H1 (cell line): Measurements from ENCODE around the gene SDF2. TPM values are rescaled to one million over a fixed set of nuclear protein-coding genes. Genes with fewer than 3 reads are reported as not detected.

Experiments
- BRCA1 ChIP-seq: IDR thresholded peaks from 2 replicates; pipeline ENCODE4 v1.6.1; 2012; ENCODE audit warnings: low read depth, low read length, improper control_type of control experiment
- CEBPB ChIP-seq: IDR thresholded peaks from 2 replicates; pipeline ENCODE4 v1.6.1; 2012; ENCODE audit warnings: low read depth, low read length
- CHD7 ChIP-seq: fragments of 300-600 bp; sonication (generic); IDR thresholded peaks from 2 replicates; pipeline ENCODE4 v1.7.1; 2012; ENCODE audit warnings: low read length, moderate library complexity, mild to moderate bottlenecking, inconsistent platforms; ENCODE audit not compliant: insufficient replicate concordance
- EGR1 ChIP-seq: IDR thresholded peaks from 2 replicates; pipeline ENCODE4 v1.6.1; 2011; ENCODE audit warnings: low read depth, low read length, borderline replicate concordance
- GABPA ChIP-seq: IDR thresholded peaks from 2 replicates; pipeline ENCODE4 v1.6.1; 2011; ENCODE audit warnings: mild to moderate bottlenecking, low read length, moderate library complexity, borderline replicate concordance; ENCODE audit not compliant: insufficient read depth
- MAX ChIP-seq: IDR thresholded peaks from 2 replicates; pipeline ENCODE4 v1.6.1; 2012; ENCODE audit warnings: inconsistent platforms
- PHF8 ChIP-seq: fragments of 200-600 bp; sonication (generic); conservative IDR thresholded peaks from 2 replicates; pipeline ENCODE4 v1.7.1; 2012; ENCODE audit warnings: low read depth, mild to moderate bottlenecking, inconsistent platforms, low read length, moderate library complexity
- POLR2AphosphoS5 ChIP-seq: IDR thresholded peaks from 2 replicates; pipeline ENCODE4 v1.6.1; 2011; ENCODE audit warnings: low read depth, low read length
- RXRA ChIP-seq: IDR thresholded peaks from 2 replicates; pipeline ENCODE4 v1.6.1; 2011; ENCODE audit warnings: low read depth, mild to moderate bottlenecking, low read length, moderate library complexity; ENCODE audit not compliant: insufficient read depth
- TAF7 ChIP-seq: optimal IDR thresholded peaks from 2 replicates; pipeline ENCODE3; 2011; ENCODE audit warnings: low read depth, mild to moderate bottlenecking, inconsistent platforms, low read length, moderate library complexity, borderline replicate concordance
- ZNF274 ChIP-seq: IDR thresholded peaks from 2 replicates; pipeline ENCODE4 v1.7.0; 2012; ENCODE audit warnings: low read length, borderline replicate concordance; ENCODE audit errors: extremely low read depth
- polyA plus RNA-seq, 7 experiments: library from polyadenylated mRNA; depleted of rRNA in 3 of 7; stranded (reverse) in 5 of 7; unstranded in 2 of 7; fragments of >200 nt in 5 of 7; fragments of 200-250 nt in 2 of 7; gene quantifications; 1 replicate in 5 of 7; 2 replicates in 1 of 7; 4 replicates in 1 of 7; pipeline versions ENCODE4 v1.2.1 to v1.2.3, GENCODE V29; 2011 to 2013; ENCODE audit warnings: missing spikeins in 2 of 7, mixed read lengths in 2 of 7
- total RNA-seq: library from RNA; stranded (reverse); fragmentation: NEBNext Ultra II Directional; extraction: Animal tissue kit (Norgen Biotek cat#: 25700); gene quantifications from 2 replicates; pipeline ENCODE4 v1.2.1, GENCODE V29; 2021

Gene SDF2
- total and polyA plus RNA-seq, 2 of the 8 experiments (the other 6 are each of a cell fraction or from before 2014, with no cell fraction given) = 44.8 to 65.4 TPM

GRCh38 chr17:28667870-28668269, 6.2 kb upstream of the SDF2 start (continued):
- TF ChIP-seq CHD7 (no peak), GABPA (no peak), EGR1 (no peak), TAF7 (no peak), RXRA (no peak), ZNF274 (no peak), MAX (no peak), PHF8 (no peak), CEBPB (no peak), BRCA1 (no peak), POLR2AphosphoS5 (no peak)
